ENCODE results near the gene CMTM8.

CMTM8 gene

GRCh38 chr3:32198714-32199113 is 39.8 kb upstream of the CMTM8 start:
- ChIA-PET POLR2A (ENCODE audit: low non-redundant PET) (no interaction called here), CTCF (no interaction called here)
- H3K27ac ChIP-seq = no peak overlapping the region
- DNase-seq (ENCODE audit: low spot score) = no peak
- TF ChIP-seq CTCF (conservative IDR thresholded peaks at IDR 0.05; ENCODE audit: low read depth) = no peak

- ChIA-PET POLR2A (ENCODE audit: low non-redundant PET) (no interaction called here), CTCF (no interaction called here)
- DNase-seq (ENCODE audit: low spot score) = no peak
- TF ChIP-seq CTCF (conservative IDR thresholded peaks at IDR 0.05; ENCODE audit: low read depth) = no peak
- H3K27ac ChIP-seq = no peak overlapping the region
Observed at GRCh38 chr3:32200490-32200889, 38.0 kb upstream of the CMTM8 start.

GRCh38 chr3:32200992-32201758 is 37.3 kb upstream of the CMTM8 start:
- CTCF ChIA-PET = no interaction called here
- DNase-seq (ENCODE audit: low spot score) = no peak
- no peak for TF ChIP-seq CTCF (conservative IDR thresholded peaks at IDR 0.05; ENCODE audit: low read depth)
- POLR2A ChIA-PET (ENCODE audit: low non-redundant PET) = no interaction called here
- H3K27ac ChIP-seq = no peak overlapping the region

- no peak for DNase-seq (ENCODE audit: low spot score)
- no peak for TF ChIP-seq CTCF (conservative IDR thresholded peaks at IDR 0.05; ENCODE audit: low read depth)
- ChIA-PET POLR2A (ENCODE audit: low non-redundant PET) (no interaction called here), CTCF (no interaction called here)
- no peak overlapping the region for H3K27ac ChIP-seq
Observed at GRCh38 chr3:32202496-32202895, 36.0 kb upstream of the CMTM8 start.

GRCh38 chr3:32203854-32204253 is 34.6 kb upstream of the CMTM8 start:
- ChIA-PET POLR2A (ENCODE audit: low non-redundant PET) (no interaction called here), CTCF (no interaction called here)
- peak; percentile 6 for DNase-seq (ENCODE audit: low spot score)
- H3K27ac ChIP-seq = no peak overlapping the region
- TF ChIP-seq CTCF (conservative IDR thresholded peaks at IDR 0.05; ENCODE audit: low read depth) = no peak

GRCh38 chr3:32208447-32208846 is 30.0 kb upstream of the CMTM8 start:
- no peak for DNase-seq (ENCODE audit: low spot score)
- no peak overlapping the region for H3K27ac ChIP-seq
- POLR2A ChIA-PET (ENCODE audit: low non-redundant PET) = no interaction called here
- CTCF ChIA-PET = no interaction called here
- no peak for TF ChIP-seq CTCF (conservative IDR thresholded peaks at IDR 0.05; ENCODE audit: low read depth)
